ENCODE measurements around the gene PODXL2.

The PODXL2 gene

DNA sequence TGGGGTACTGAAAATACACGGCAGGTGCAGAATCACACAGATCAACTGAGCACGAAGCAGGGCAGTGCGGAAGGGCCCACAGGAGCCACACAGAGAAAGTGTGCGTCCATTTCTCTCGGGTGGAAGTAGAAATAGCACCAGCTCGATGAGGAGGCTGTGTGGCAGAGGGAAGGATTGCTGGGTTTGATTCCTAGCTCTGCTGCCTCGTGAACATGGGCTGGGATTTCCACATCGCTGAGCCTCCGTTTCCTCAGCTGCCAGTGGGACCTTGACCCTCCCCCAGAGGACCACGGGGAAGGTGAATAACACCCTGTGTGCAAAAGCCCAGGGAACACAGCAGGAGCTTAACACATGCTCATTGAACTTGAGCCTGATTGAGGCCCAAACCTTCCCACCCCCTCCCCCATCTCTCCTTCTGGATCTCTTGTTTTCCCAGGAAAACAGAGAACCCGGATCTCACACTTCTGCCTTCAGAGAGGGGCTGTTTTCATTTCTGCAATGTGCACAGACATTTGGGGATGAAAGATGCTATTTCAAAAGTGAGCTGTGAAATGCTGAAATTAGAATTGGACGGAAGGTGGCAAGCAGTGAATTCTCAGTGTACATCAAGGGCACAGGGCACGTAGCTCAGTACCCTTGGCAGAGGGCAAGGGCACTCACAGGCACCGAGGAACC, 82.2 kb downstream of the PODXL2 start:
- H3K4me3 ChIP-seq (ENCODE audit: low read depth, low read length): no peak overlapping the region
- DNase-seq (ENCODE audit: low read depth): no peak
- no peak for TF ChIP-seq MYC (IDR thresholded peaks at IDR 0.05; ENCODE audit: low read depth, low read length)
- TF ChIP-seq, protein P1, sequence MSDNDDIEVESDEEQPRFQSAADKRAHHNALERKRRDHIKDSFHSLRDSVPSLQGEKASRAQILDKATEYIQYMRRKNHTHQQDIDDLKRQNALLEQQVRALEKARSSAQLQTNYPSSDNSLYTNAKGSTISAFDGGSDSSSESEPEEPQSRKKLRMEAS (IDR thresholded peaks at IDR 0.05; ENCODE audit: low read depth, low read length): no peak
- TF ChIP-seq, protein P2, sequence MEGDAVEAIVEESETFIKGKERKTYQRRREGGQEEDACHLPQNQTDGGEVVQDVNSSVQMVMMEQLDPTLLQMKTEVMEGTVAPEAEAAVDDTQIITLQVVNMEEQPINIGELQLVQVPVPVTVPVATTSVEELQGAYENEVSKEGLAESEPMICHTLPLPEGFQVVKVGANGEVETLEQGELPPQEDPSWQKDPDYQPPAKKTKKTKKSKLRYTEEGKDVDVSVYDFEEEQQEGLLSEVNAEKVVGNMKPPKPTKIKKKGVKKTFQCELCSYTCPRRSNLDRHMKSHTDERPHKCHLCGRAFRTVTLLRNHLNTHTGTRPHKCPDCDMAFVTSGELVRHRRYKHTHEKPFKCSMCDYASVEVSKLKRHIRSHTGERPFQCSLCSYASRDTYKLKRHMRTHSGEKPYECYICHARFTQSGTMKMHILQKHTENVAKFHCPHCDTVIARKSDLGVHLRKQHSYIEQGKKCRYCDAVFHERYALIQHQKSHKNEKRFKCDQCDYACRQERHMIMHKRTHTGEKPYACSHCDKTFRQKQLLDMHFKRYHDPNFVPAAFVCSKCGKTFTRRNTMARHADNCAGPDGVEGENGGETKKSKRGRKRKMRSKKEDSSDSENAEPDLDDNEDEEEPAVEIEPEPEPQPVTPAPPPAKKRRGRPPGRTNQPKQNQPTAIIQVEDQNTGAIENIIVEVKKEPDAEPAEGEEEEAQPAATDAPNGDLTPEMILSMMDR (IDR thresholded peaks at IDR 0.05; ENCODE audit: low read depth, low read length): no peak
- TF ChIP-seq POLR2A (IDR thresholded peaks at IDR 0.05; ENCODE audit: extremely low read depth, insufficient read length): no peak

GRCh38 chr3:127711896-127712295, 82.9 kb downstream of the PODXL2 start:
- no peak overlapping the region for H3K4me3 ChIP-seq (ENCODE audit: low read depth, low read length)
- no peak for DNase-seq (ENCODE audit: low read depth)
- TF ChIP-seq, protein P2 (IDR thresholded peaks at IDR 0.05; ENCODE audit: low read depth, low read length): no peak
- TF ChIP-seq MYC (IDR thresholded peaks at IDR 0.05; ENCODE audit: low read depth, low read length): no peak
- TF ChIP-seq, protein P1 (IDR thresholded peaks at IDR 0.05; ENCODE audit: low read depth, low read length): no peak
- TF ChIP-seq POLR2A (IDR thresholded peaks at IDR 0.05; ENCODE audit: extremely low read depth, insufficient read length): no peak

GRCh38 chr3:127712461-127712860, 83.5 kb downstream of the PODXL2 start:
- no peak for TF ChIP-seq MYC (IDR thresholded peaks at IDR 0.05; ENCODE audit: low read depth, low read length)
- TF ChIP-seq, protein P1 (IDR thresholded peaks at IDR 0.05; ENCODE audit: low read depth, low read length): no peak
- no peak for TF ChIP-seq POLR2A (IDR thresholded peaks at IDR 0.05; ENCODE audit: extremely low read depth, insufficient read length)
- no peak overlapping the region for H3K4me3 ChIP-seq (ENCODE audit: low read depth, low read length)
- no peak for DNase-seq (ENCODE audit: low read depth)

DNA sequence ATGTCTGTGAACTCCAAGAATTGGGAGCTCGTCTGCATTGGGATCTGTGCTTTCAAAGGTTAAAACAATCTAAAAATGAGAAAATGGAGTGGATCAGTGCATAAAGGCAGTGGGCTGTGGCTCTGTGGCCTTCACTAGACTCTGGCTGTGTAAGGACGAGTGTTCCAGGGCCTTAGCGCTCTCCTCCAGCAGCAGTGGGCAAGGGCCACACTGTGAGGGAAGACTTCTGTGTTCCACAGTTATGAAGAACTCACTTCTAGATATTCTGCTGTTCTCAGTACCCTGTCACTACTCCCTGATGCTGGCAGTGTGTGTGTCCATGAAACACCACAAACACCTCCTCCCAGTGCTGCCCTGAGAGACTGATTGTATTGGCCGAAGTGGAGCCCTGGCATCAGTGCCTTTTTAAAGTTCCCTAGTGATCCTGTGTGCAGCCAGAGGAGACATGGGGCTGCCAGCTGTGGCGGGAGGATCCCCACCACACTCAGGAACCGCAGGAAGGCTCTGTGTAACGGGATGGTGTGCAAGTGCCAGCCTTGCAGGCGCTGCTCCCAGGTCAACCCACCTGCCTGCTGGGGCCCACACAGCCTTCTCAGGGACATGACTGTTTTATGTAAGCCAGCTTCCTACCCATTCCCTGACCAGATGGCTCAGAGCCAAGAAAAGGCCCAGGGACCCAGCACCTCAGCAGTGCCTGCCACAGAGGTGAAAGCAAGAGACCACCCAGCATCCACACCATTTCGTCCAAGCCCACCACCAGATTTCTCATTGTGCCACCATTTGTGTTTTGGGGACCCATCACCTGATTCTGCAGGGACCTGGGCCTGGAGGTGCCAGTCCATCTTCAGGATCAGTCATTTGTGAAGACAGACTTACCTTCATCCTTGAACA, 84.1 kb downstream of the PODXL2 start:
- DNase-seq (ENCODE audit: low read depth): no peak
- TF ChIP-seq MYC (IDR thresholded peaks at IDR 0.05; ENCODE audit: low read depth, low read length) (no peak), POLR2A (IDR thresholded peaks at IDR 0.05; ENCODE audit: extremely low read depth, insufficient read length) (no peak)
- TF ChIP-seq, protein P2 (IDR thresholded peaks at IDR 0.05; ENCODE audit: low read depth, low read length): no peak
- TF ChIP-seq, protein P1 (IDR thresholded peaks at IDR 0.05; ENCODE audit: low read depth, low read length): no peak
- H3K4me3 ChIP-seq (ENCODE audit: low read depth, low read length): no peak overlapping the region

GRCh38 chr3:127714125-127714571, 85.2 kb downstream of the PODXL2 start:
- H3K4me3 ChIP-seq (ENCODE audit: low read depth, low read length): no peak overlapping the region
- TF ChIP-seq, protein P2 (IDR thresholded peaks at IDR 0.05; ENCODE audit: low read depth, low read length): no peak
- TF ChIP-seq MYC (IDR thresholded peaks at IDR 0.05; ENCODE audit: low read depth, low read length): no peak
- TF ChIP-seq, protein P1 (IDR thresholded peaks at IDR 0.05; ENCODE audit: low read depth, low read length): no peak
- TF ChIP-seq POLR2A (IDR thresholded peaks at IDR 0.05; ENCODE audit: extremely low read depth, insufficient read length): no peak
- no peak for DNase-seq (ENCODE audit: low read depth)
